A549 (cell line): Measurements from ENCODE around the gene RAB3IL1. TPM values are rescaled to one million over a fixed set of nuclear protein-coding genes. Genes with fewer than 3 reads are reported as not detected.

Experiments used
- ATAC-seq, 2 experiments: fragments of 200-7000 bp in 1 of 2; fragments of >200 bp in 1 of 2; cut with Nextera tagmentation in 1 of 2; cut with Tn5 transposase in 1 of 2; 3 replicates each; pipeline versions ENCODE4 v1.8.0 to v1.9.1; 2018 to 2020; ENCODE audit warnings: mild to moderate bottlenecking in 1 of 2, moderate library complexity in 1 of 2
- CTCF ChIA-PET: fragments of 300-600 bp; sonication (Branson Sonifier 250); formaldehyde crosslinking; extraction: SDS; loops from one replicate; lab custom pipeline; 2021; ENCODE audit warnings: antibody characterized with exemption, inconsistent platforms; lab: Yijun Ruan, JAX
- POLR2A ChIA-PET: fragments of 350-600 bp; formaldehyde crosslinking; extraction: SDS; loops from one replicate; lab custom pipeline; 2021; ENCODE audit warnings: antibody characterized with exemption, inconsistent platforms; lab: Yijun Ruan, JAX
- DNase-seq, 2 experiments: peaks; one replicate each; pipeline versions ENCODE4 v3.0.0 to v3.0.0-alpha.2; 2011 to 2016; ENCODE audit warnings: low read depth in 1 of 2, low spot score in 1 of 2
- FAIRE-seq: peaks from 2 replicates; lab custom pipeline; 2011; peaks lifted over from hg19 to GRCh38; lab: Jason Lieb, UNC
- H3K27ac ChIP-seq, 2 experiments: fragments of >200 bp; sonication (Bioruptor Twin); formaldehyde crosslinking; 3 replicates each; pipeline ENCODE4 v1.5.1; 2016 to 2017
- H3K4me1 ChIP-seq: fragments of >200 bp; sonication (Bioruptor Twin); formaldehyde crosslinking; 3 replicates; pipeline ENCODE4 v1.6.1; 2016
- H3K4me2 ChIP-seq: fragments of >200 bp; sonication (Bioruptor Twin); formaldehyde crosslinking; 3 replicates; pipeline ENCODE4 v1.6.1; 2016
- H3K4me3 ChIP-seq: fragments of >200 bp; sonication (Bioruptor Twin); formaldehyde crosslinking; 3 replicates; pipeline ENCODE4 v1.5.1; 2016
- H3K9me3 ChIP-seq: fragments of >200 bp; sonication (Bioruptor Twin); formaldehyde crosslinking; 3 replicates; pipeline ENCODE4 v1.6.1; 2016
- BHLHE40 ChIP-seq: IDR thresholded peaks from 2 replicates; pipeline ENCODE4 v1.6.1; 2012; ENCODE audit warnings: low read depth, low read length, inconsistent platforms
- CHD4 ChIP-seq: fragments of 200-600 bp; sonication (generic); IDR thresholded peaks from 2 replicates; pipeline ENCODE4 v1.6.1; 2016; ENCODE audit warnings: antibody characterized with exemption, mild to moderate bottlenecking, borderline replicate concordance
- ELK1 ChIP-seq: fragments of 150-350 bp; IDR thresholded peaks from 2 replicates; pipeline ENCODE4 v1.6.1; 2014; ENCODE audit warnings: low read depth, mild to moderate bottlenecking, low read length
- FOXS1 ChIP-seq: fragments of 250-450 bp; sonication (Bioruptor Pico); IDR thresholded peaks from 2 replicates; pipeline ENCODE4 v1.5.0; 2020; ENCODE audit warnings: mild to moderate bottlenecking, moderate library complexity
- HDAC2 ChIP-seq: fragments of 200-600 bp; sonication (generic); IDR thresholded peaks from 2 replicates; pipeline ENCODE4 v1.6.1; 2016
- HES2 ChIP-seq: fragments of >200 bp; sonication (Bioruptor Twin); formaldehyde crosslinking; IDR thresholded peaks from 2 replicates; pipeline ENCODE4 v1.6.1; 2016
- HMGXB4 ChIP-seq: fragments of 250-450 bp; sonication (Bioruptor Pico); IDR thresholded peaks from 2 replicates; pipeline ENCODE4 v1.5.0; 2021; ENCODE audit warnings: mild to moderate bottlenecking, moderate library complexity, borderline replicate concordance
- HOXB13 ChIP-seq: fragments of 250-450 bp; sonication (Bioruptor Pico); IDR thresholded peaks from 2 replicates; pipeline ENCODE4 v1.5.0; 2020; ENCODE audit warnings: low read depth, mild to moderate bottlenecking, moderate library complexity
- JUNB ChIP-seq: fragments of >200 bp; sonication (Bioruptor Twin); formaldehyde crosslinking; IDR thresholded peaks from 2 replicates; pipeline ENCODE4 v1.6.1; 2016
- KDM1A ChIP-seq: fragments of 200-600 bp; sonication (generic); IDR thresholded peaks from 2 replicates; pipeline ENCODE4 v1.6.1; 2016; ENCODE audit warnings: low read depth, mild to moderate bottlenecking
- KDM5A ChIP-seq: fragments of 200-600 bp; sonication (generic); IDR thresholded peaks from 2 replicates; pipeline ENCODE4 v1.6.1; 2016; ENCODE audit warnings: antibody characterized with exemption, mild to moderate bottlenecking
- MAFK ChIP-seq: fragments of 450-650 bp; IDR thresholded peaks from 2 replicates; pipeline ENCODE4 v1.6.1; 2014; ENCODE audit not compliant: partially characterized antibody
- MAZ ChIP-seq: fragments of 150-350 bp; IDR thresholded peaks from 2 replicates; pipeline ENCODE4 v1.6.1; 2014; ENCODE audit warnings: antibody characterized with exemption, low read depth, low read length, borderline replicate concordance
- MYC ChIP-seq: IDR thresholded peaks from 2 replicates; pipeline ENCODE4 v1.6.1; 2012; ENCODE audit warnings: mild to moderate bottlenecking, inconsistent platforms, low read length, improper control_type of control experiment, borderline replicate concordance
- PBX3 ChIP-seq: IDR thresholded peaks from 2 replicates; pipeline ENCODE4 v1.6.1; 2012
- RARB ChIP-seq: fragments of 250-450 bp; sonication (Bioruptor Pico); IDR thresholded peaks from 2 replicates; pipeline ENCODE4 v1.8.0; 2021; ENCODE audit warnings: mild to moderate bottlenecking, moderate library complexity
- SMC3 ChIP-seq: fragments of >200 bp; sonication (Bioruptor Twin); formaldehyde crosslinking; IDR thresholded peaks from 3 replicates; pipeline ENCODE4 v1.6.1; 2018; ENCODE audit warnings: inconsistent platforms
- SREBF2 ChIP-seq: fragments of 450-650 bp; IDR thresholded peaks from 2 replicates; pipeline ENCODE4 v1.6.1; 2014; ENCODE audit warnings: mild to moderate bottlenecking, moderate library complexity
- USF2 ChIP-seq: fragments of 450-650 bp; IDR thresholded peaks from 2 replicates; pipeline ENCODE4 v1.6.1; 2014; ENCODE audit warnings: antibody characterized with exemption
- WGBS: methylation state at CpG from one replicate; pipeline ENCODE4 v1.1.6; 2017; ENCODE audit errors: missing lambda C conversion rate; 5-methylcytosine and 5-hydroxymethylcytosine counted together
- polyA plus RNA-seq, 4 experiments: library from polyadenylated mRNA; depleted of rRNA in 3 of 4; stranded (reverse); fragments of >200 nt; fragmentation: RNase III in 1 of 4; extraction: RNeasy Plus Mini Kit Qiagen cat#74134 plus additional on column Dnase treatment in 1 of 4; gene quantifications; 2 replicates in 3 of 4; 3 replicates in 1 of 4; pipeline ENCODE4 v1.2.3, GENCODE V29; 2011 to 2017

The RAB3IL1 gene
- polyA plus RNA-seq, 2 of the 4 experiments (the other 2 are of a cell fraction), result 5.8 to 6.2 TPM

GRCh38 chr11:61870541-61871031 is 46.8 kb downstream of the RAB3IL1 start:
- POLR2A ChIA-PET, result interaction anchor here (1.0 to 1.2 kb wide), 2 partner anchors 43 to 92 kb away, joined by 3 to 4 read pairs; no protein-coding TSS in a partner anchor
- TF ChIP-seq JUNB, result no peak
- TF ChIP-seq FOXS1 (CRISPR knock-in tag), result no peak
- no peak for TF ChIP-seq KDM1A
- no peak for TF ChIP-seq MYC
- no peak for TF ChIP-seq HMGXB4 (CRISPR knock-in tag)
- no peak for TF ChIP-seq BHLHE40
- TF ChIP-seq ELK1, result no peak
- TF ChIP-seq MAFK, result no peak
- no peak for TF ChIP-seq USF2
- TF ChIP-seq SREBF2, result no peak
- TF ChIP-seq RARB, result no peak
- no peak for TF ChIP-seq KDM5A
- no peak for TF ChIP-seq PBX3
- no peak for TF ChIP-seq MAZ
- no peak for TF ChIP-seq HES2
- TF ChIP-seq HDAC2, result no peak
- CTCF ChIA-PET, result interaction anchor here (0.5 to 14.3 kb wide), 34 partner anchors 8 to 420 kb away, joined by 3 to 220 read pairs (median 4); partner anchors contain the start of genes BEST1, FADS1, FADS2 and FADS3
- FAIRE-seq (no peak), DNase-seq (no peak), ATAC-seq (peak in 1 of 2 experiments; percentile 2; a peak in 3 of 6 replicates)
- H3K4me2 ChIP-seq, result peak overlapping the region; percentile 80
- 39% methylated on average over 10 of the region's 10 CpGs for WGBS
- no peak overlapping the region for H3K4me3 ChIP-seq
- H3K4me1 ChIP-seq, result peaks cover 31% of the 10 kb centered on the region
- H3K9me3 ChIP-seq, result no peaks in the 10 kb centered on the region
- H3K27ac ChIP-seq, result peak overlapping the region in 1 of 2 experiments; percentile 38; a peak in 1 of 6 replicates

GRCh38 chr11:61869708-61870451 is 47.5 kb downstream of the RAB3IL1 start:
- ChIA-PET CTCF (interaction anchor here (0.6 to 14.3 kb wide), 23 partner anchors 7 to 241 kb away, joined by 3 to 220 read pairs (median 4); partner anchors contain the start of genes BEST1, FADS1 and FADS3), POLR2A (interaction anchor here (0.7 to 1.2 kb wide), 3 partner anchors 41 to 93 kb away, joined by 3 to 5 read pairs (median 4); no protein-coding TSS in a partner anchor)
- TF ChIP-seq KDM1A (no peak), CHD4 (no peak), SMC3 (no peak), RARB (no peak), HOXB13 (CRISPR knock-in tag) (no peak), MAFK (no peak)
- no peak for FAIRE-seq
- H3K4me1 ChIP-seq, result peaks cover 29% of the 10 kb centered on the region
- no peak overlapping the region for H3K4me3 ChIP-seq
- ATAC-seq, result peak in 1 of 2 experiments; percentile 5; a peak in 2 of 6 replicates
- H3K27ac ChIP-seq, result no peak overlapping the region
- H3K4me2 ChIP-seq, result no peak overlapping the region
- no peaks in the 10 kb centered on the region for H3K9me3 ChIP-seq
- 86% methylated on average over 20 of the region's 21 CpGs for WGBS
- no peak for DNase-seq
